Panc1 (cell line): ENCODE data around the gene MAN2B1. TPM values are rescaled to one million over a fixed set of nuclear protein-coding genes. Genes with fewer than 3 reads are reported as not detected.

Experiments
- ATAC-seq: fragments of 200-7000 bp; cut with Tn5 transposase; 2 replicates; pipeline ENCODE4 v1.9.1; 2020; ENCODE audit warnings: mild to moderate bottlenecking, moderate library complexity
- BruUV-seq: library from RNA; stranded (reverse); fragments of 400-500 nt; replicated peaks from 2 replicates; lab custom pipeline; 2021; lab: Mats Ljungman, UMichigan
- CTCF ChIA-PET: fragments of 300-600 bp; sonication (Branson Sonifier 250); formaldehyde crosslinking; loops from one replicate; lab custom pipeline; 2022; ENCODE audit warnings: antibody characterized with exemption; lab: Charles Lee
- POLR2A ChIA-PET: fragments of 300-600 bp; sonication (Branson Sonifier 250); formaldehyde crosslinking; loops from one replicate; lab custom pipeline; 2022; ENCODE audit warnings: antibody characterized with exemption; lab: Charles Lee
- DNase-seq: peaks from one replicate; pipeline ENCODE4 v3.0.0-alpha.2; 2010; ENCODE audit warnings: low read depth, low spot score
- H3K27ac ChIP-seq: 2 replicates; pipeline ENCODE4 v1.5.1; 2011; ENCODE audit warnings: mild to moderate bottlenecking, low read length, inconsistent platforms
- H3K27me3 ChIP-seq: fragments of 200-500 bp; sonication (Bioruptor generic); 2 replicates; pipeline ENCODE4 v1.6.0; 2014; ENCODE audit warnings: low read length, inconsistent platforms; ENCODE audit not compliant: control insufficient read depth, insufficient read depth
- H3K36me3 ChIP-seq: fragments of 200-500 bp; sonication (Bioruptor generic); 2 replicates; pipeline ENCODE4 v1.5.1; 2014; ENCODE audit warnings: inconsistent platforms, mild to moderate bottlenecking, low read length, moderate library complexity; ENCODE audit not compliant: control insufficient read depth, insufficient read depth
- H3K4me1 ChIP-seq: 2 replicates; pipeline ENCODE4 v1.5.1; 2011; ENCODE audit warnings: inconsistent platforms, mild to moderate bottlenecking, low read length, moderate library complexity; ENCODE audit not compliant: control insufficient read depth, insufficient read depth
- H3K4me3 ChIP-seq, 2 experiments: 2 replicates each; pipeline ENCODE4 v1.5.1; 2011 to 2012; ENCODE audit warnings: low read depth in 2 of 2, low read length in 2 of 2, mild to moderate bottlenecking in 2 of 2, inconsistent platforms in 1 of 2, moderate library complexity in 1 of 2
- H3K9me3 ChIP-seq: fragments of 200-500 bp; sonication (Bioruptor generic); 2 replicates; pipeline ENCODE4 v1.5.1; 2014; ENCODE audit warnings: low read depth, mild to moderate bottlenecking, inconsistent platforms, low read length, moderate library complexity; ENCODE audit not compliant: control insufficient read depth, insufficient read depth
- CTCF ChIP-seq: fragments of 450-650 bp; IDR thresholded peaks from 2 replicates; pipeline ENCODE4 v1.5.1; 2017; ENCODE audit warnings: mild to moderate bottlenecking
- POLR2AphosphoS5 ChIP-seq: IDR thresholded peaks from 2 replicates; pipeline ENCODE4 v1.6.1; 2012; ENCODE audit warnings: mild to moderate bottlenecking, low read depth, low read length, moderate library complexity
- REST ChIP-seq, 2 experiments: IDR thresholded peaks; 2 replicates each; pipeline ENCODE4 v1.6.1; 2011 to 2012; ENCODE audit warnings: low read depth in 2 of 2, control low read depth in 1 of 2, low read length in 1 of 2, mild to moderate bottlenecking in 1 of 2, moderate library complexity in 1 of 2; ENCODE audit not compliant: insufficient read depth in 1 of 2
- SIN3A ChIP-seq: IDR thresholded peaks from 2 replicates; pipeline ENCODE4 v1.6.1; 2012; ENCODE audit warnings: low read depth, mild to moderate bottlenecking, low read length, moderate library complexity, borderline replicate concordance; ENCODE audit not compliant: insufficient read depth
- TCF7L2 ChIP-seq: IDR thresholded peaks from 2 replicates; pipeline ENCODE4 v1.6.1; 2011; ENCODE audit warnings: mild to moderate bottlenecking, low read depth, low read length, inconsistent platforms
- in situ Hi-C: cut with HindIII; loops from 2 replicates; pipeline ENCODE4 v1.10.0; 2016; ENCODE audit warnings: low sequenced_read_pairs, low pct_unique_long_range_greater_than_20kb
- intact Hi-C: fragments of 100-400 bp; cut with micrococcal nuclease; formaldehyde crosslinking; loops from one replicate; pipeline ENCODE4 v1.10.0; 2022; ENCODE audit not compliant: unreplicated experiment
- total RNA-seq: library from RNA; stranded (reverse); gene quantifications from one replicate; pipeline ENCODE4 v1.2.1, GENCODE V29; 2021; ENCODE audit not compliant: unreplicated experiment

The MAN2B1 gene
- total RNA-seq, 1 experiment from 2014 or later, result 43.0 TPM

DNA sequence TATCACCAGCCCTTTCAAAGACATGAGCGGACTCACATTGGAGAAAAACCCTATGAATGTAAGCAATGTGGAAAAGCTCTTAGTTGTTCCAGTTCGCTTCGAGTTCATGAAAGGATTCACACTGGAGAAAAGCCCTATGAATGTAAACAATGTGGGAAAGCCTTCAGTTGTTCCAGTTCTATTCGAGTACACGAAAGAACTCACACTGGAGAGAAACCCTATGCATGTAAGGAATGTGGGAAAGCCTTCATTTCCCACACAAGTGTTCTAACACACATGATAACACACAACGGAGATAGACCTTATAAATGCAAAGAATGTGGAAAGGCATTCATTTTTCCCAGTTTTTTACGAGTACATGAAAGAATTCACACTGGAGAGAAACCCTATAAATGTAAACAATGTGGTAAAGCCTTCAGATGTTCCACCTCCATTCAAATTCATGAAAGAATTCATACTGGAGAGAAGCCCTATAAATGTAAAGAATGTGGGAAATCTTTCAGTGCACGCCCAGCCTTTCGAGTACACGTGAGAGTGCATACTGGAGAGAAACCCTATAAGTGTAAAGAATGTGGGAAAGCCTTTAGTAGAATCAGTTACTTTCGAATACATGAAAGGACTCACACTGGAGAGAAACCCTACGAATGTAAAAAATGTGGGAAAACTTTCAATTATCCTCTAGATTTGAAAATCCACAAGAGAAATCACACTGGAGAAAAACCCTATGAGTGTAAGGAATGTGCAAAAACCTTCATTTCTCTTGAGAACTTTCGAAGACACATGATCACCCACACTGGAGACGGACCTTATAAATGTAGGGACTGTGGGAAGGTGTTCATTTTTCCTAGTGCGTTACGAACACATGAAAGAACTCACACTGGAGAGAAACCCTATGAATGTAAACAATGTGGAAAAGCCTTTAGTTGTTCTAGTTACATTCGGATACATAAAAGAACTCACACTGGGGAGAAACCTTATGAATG, 38.2 kb downstream of the MAN2B1 start:
- POLR2A ChIA-PET, result no interaction called here
- TF ChIP-seq REST (IDR thresholded peaks at IDR 0.05; ENCODE audit: insufficient read depth in 1 of 2, low read depth in 2 of 2, low read length in 1 of 2) (no peak), SIN3A (no peak), POLR2AphosphoS5 (no peak), TCF7L2 (no peak), CTCF (no peak)
- Histone ChIP-seq H3K36me3 (peaks cover 8% of the 10 kb centered on the region; the same call in 1 of the 2 replicates), H3K4me1 (no peaks in the 10 kb centered on the region), H3K27ac (no peak overlapping the region), H3K27me3 (no peaks in the 10 kb centered on the region), H3K4me3 (no peak overlapping the region), H3K9me3 (peaks cover 26% of the 10 kb centered on the region)
- CTCF ChIA-PET, result no interaction called here
- no TSS peak for BruUV-seq
- intact Hi-C loops (no loop called here), in situ Hi-C loops (no loop called here)
- ATAC-seq (no peak), DNase-seq (no peak)

- no peak overlapping the region for H3K4me3 ChIP-seq
- no peak for TF ChIP-seq TCF7L2
- TF ChIP-seq POLR2AphosphoS5, result no peak
- TF ChIP-seq SIN3A, result no peak
- no peak for TF ChIP-seq REST (IDR thresholded peaks at IDR 0.05; ENCODE audit: insufficient read depth in 1 of 2, low read depth in 2 of 2, low read length in 1 of 2)
- no peak for TF ChIP-seq CTCF
- peaks cover 26% of the 10 kb centered on the region for H3K9me3 ChIP-seq
- no peaks in the 10 kb centered on the region for H3K27me3 ChIP-seq
- H3K36me3 ChIP-seq, result peaks cover 8% of the 10 kb centered on the region; the same call in 1 of the 2 replicates
- BruUV-seq, result no TSS peak
- DNase-seq (no peak), ATAC-seq (no peak)
- H3K27ac ChIP-seq, result no peak overlapping the region
- CTCF ChIA-PET, result no interaction called here
- intact Hi-C loops, result no loop called here
- in situ Hi-C loops, result no loop called here
- H3K4me1 ChIP-seq, result no peaks in the 10 kb centered on the region
- POLR2A ChIA-PET, result no interaction called here
Observed at GRCh38 chr19:12626958-12627357, 39.6 kb downstream of the MAN2B1 start.
